Measurements from ENCODE around the gene USP9X.
"Not testable (repeated sequence)": the region's sequence is repeated elsewhere in the genome, so short reads cannot be mapped to it uniquely, and the experiment has no call there.

Gene USP9X

GRCh38 chrX:41148553-41148952 lies 63.3 kb downstream of the USP9X start:
- H3K36me3 ChIP-seq (ENCODE audit: insufficient read depth), result no peaks in the 10 kb centered on the region
- peaks cover 30% of the 10 kb centered on the region for H3K4me1 ChIP-seq (ENCODE audit: low read depth, poor library complexity, severe bottlenecking)
- no peaks in the 10 kb centered on the region for H3K79me2 ChIP-seq (ENCODE audit: insufficient read depth, low read depth)
- H3K4me3 ChIP-seq (IDR thresholded peaks at IDR 0.05; ENCODE audit: insufficient read depth, low read depth, low read length), result no peak overlapping the region
- H4K20me1 ChIP-seq (ENCODE audit: insufficient read depth), result no peaks in the 10 kb centered on the region
- H3K27me3 ChIP-seq (ENCODE audit: insufficient read depth, low read depth), result no peaks in the 10 kb centered on the region
- H2AFZ ChIP-seq (ENCODE audit: low read depth), result no peak overlapping the region
- no peak for TF ChIP-seq CTCF (conservative IDR thresholded peaks at IDR 0.05; ENCODE audit: low read depth, low read length)
- no peak overlapping the region for H3K27ac ChIP-seq
- no peak overlapping the region for H3K9ac ChIP-seq
- no peak overlapping the region for H3K4me2 ChIP-seq

- no peaks in the 10 kb centered on the region for H3K27me3 ChIP-seq (ENCODE audit: insufficient read depth, low read depth)
- H4K20me1 ChIP-seq (ENCODE audit: insufficient read depth), result no peaks in the 10 kb centered on the region
- no peaks in the 10 kb centered on the region for H3K36me3 ChIP-seq (ENCODE audit: insufficient read depth)
- H2AFZ ChIP-seq (ENCODE audit: low read depth), result no peak overlapping the region
- no peak overlapping the region for H3K27ac ChIP-seq
- H3K4me1 ChIP-seq (ENCODE audit: low read depth, poor library complexity, severe bottlenecking), result peaks cover 30% of the 10 kb centered on the region
- no peaks in the 10 kb centered on the region for H3K79me2 ChIP-seq (ENCODE audit: insufficient read depth, low read depth)
- no peak overlapping the region for H3K4me2 ChIP-seq
- no peak overlapping the region for H3K4me3 ChIP-seq (IDR thresholded peaks at IDR 0.05; ENCODE audit: insufficient read depth, low read depth, low read length)
- H3K9ac ChIP-seq, result no peak overlapping the region
- no peak for TF ChIP-seq CTCF (conservative IDR thresholded peaks at IDR 0.05; ENCODE audit: low read depth, low read length)
Observed at GRCh38 chrX:41150043-41150442, 64.8 kb downstream of the USP9X start.

GRCh38 chrX:41151726-41152125 lies 66.5 kb downstream of the USP9X start:
- not testable (repeated sequence) for H4K20me1 ChIP-seq (ENCODE audit: insufficient read depth); H3K36me3 ChIP-seq (ENCODE audit: insufficient read depth); H2AFZ ChIP-seq (ENCODE audit: low read depth); H3K79me2 ChIP-seq (ENCODE audit: insufficient read depth, low read depth); H3K9ac ChIP-seq; H3K4me3 ChIP-seq (IDR thresholded peaks at IDR 0.05; ENCODE audit: insufficient read depth, low read depth, low read length); H3K27me3 ChIP-seq (ENCODE audit: insufficient read depth, low read depth); H3K27ac ChIP-seq
- H3K4me2 ChIP-seq, result peak overlapping the region; percentile 19; the same call in 1 of the 2 replicates
- peaks cover 21% of the 10 kb centered on the region for H3K4me1 ChIP-seq (ENCODE audit: low read depth, poor library complexity, severe bottlenecking)

GRCh38 chrX:41152221-41152620 lies 67.0 kb downstream of the USP9X start:
- Histone ChIP-seq H3K27me3 (ENCODE audit: insufficient read depth, low read depth) (no peaks in the 10 kb centered on the region), H4K20me1 (ENCODE audit: insufficient read depth) (no peaks in the 10 kb centered on the region), H3K4me2 (peak overlapping the region; percentile 19; the same call in 1 of the 2 replicates), H3K36me3 (ENCODE audit: insufficient read depth) (no peaks in the 10 kb centered on the region), H3K9ac (no peak overlapping the region), H3K4me1 (ENCODE audit: low read depth, poor library complexity, severe bottlenecking) (peaks cover 21% of the 10 kb centered on the region), H2AFZ (ENCODE audit: low read depth) (no peak overlapping the region), H3K4me3 (IDR thresholded peaks at IDR 0.05; ENCODE audit: insufficient read depth, low read depth, low read length) (no peak overlapping the region), H3K79me2 (ENCODE audit: insufficient read depth, low read depth) (no peaks in the 10 kb centered on the region), H3K27ac (no peak overlapping the region)
- TF ChIP-seq CTCF (conservative IDR thresholded peaks at IDR 0.05; ENCODE audit: low read depth, low read length), result no peak

GRCh38 chrX:41153448-41153847 lies 68.2 kb downstream of the USP9X start:
- H3K27ac ChIP-seq, result no peak overlapping the region
- H3K9ac ChIP-seq, result no peak overlapping the region
- no peaks in the 10 kb centered on the region for H3K36me3 ChIP-seq (ENCODE audit: insufficient read depth)
- H3K4me3 ChIP-seq (IDR thresholded peaks at IDR 0.05; ENCODE audit: insufficient read depth, low read depth, low read length), result no peak overlapping the region
- no peak overlapping the region for H3K4me2 ChIP-seq
- no peaks in the 10 kb centered on the region for H3K27me3 ChIP-seq (ENCODE audit: insufficient read depth, low read depth)
- no peak for TF ChIP-seq CTCF (conservative IDR thresholded peaks at IDR 0.05; ENCODE audit: low read depth, low read length)
- H3K4me1 ChIP-seq (ENCODE audit: low read depth, poor library complexity, severe bottlenecking), result peaks cover 21% of the 10 kb centered on the region
- H4K20me1 ChIP-seq (ENCODE audit: insufficient read depth), result no peaks in the 10 kb centered on the region
- H3K79me2 ChIP-seq (ENCODE audit: insufficient read depth, low read depth), result no peaks in the 10 kb centered on the region
- H2AFZ ChIP-seq (ENCODE audit: low read depth), result no peak overlapping the region

All from KMS-11 (cell line).